Gastroesophageal sphincter (tissue), 4 donors: ENCODE measurements around the gene YY1. TPM values are rescaled to one million over a fixed set of nuclear protein-coding genes. Genes with fewer than 3 reads are reported as not detected.

Source experiments
- ATAC-seq: fragments of 150-250 bp; one replicate; pipeline ENCODE4 v1.9.1; 2016; ENCODE audit warnings: mild to moderate bottlenecking, moderate library complexity
- H3K27ac ChIP-seq, 4 donors: fragments of 200-600 bp; sonication (generic) in 3 of 4; 1 replicate in 3 of 4; 2 replicates in 1 of 4; pipeline ENCODE4 v1.5.1; 2016 to 2019
- H3K27me3 ChIP-seq: fragments of 200-600 bp; sonication (generic); one replicate; pipeline ENCODE4 v1.5.1; 2019
- H3K36me3 ChIP-seq, 2 donors: fragments of 200-600 bp; sonication (generic); one replicate each; pipeline ENCODE4 v1.5.1; 2019; ENCODE audit warnings: control low read depth in 1 of 2
- H3K4me1 ChIP-seq, 3 donors: fragments of 200-600 bp; sonication (generic); 1 replicate in 2 of 3; 2 replicates in 1 of 3; pipeline ENCODE4 v1.5.1; 2016 to 2019; ENCODE audit warnings: control low read depth in 2 of 3
- H3K4me3 ChIP-seq, 2 donors: fragments of 200-600 bp; sonication (generic); one replicate each; pipeline ENCODE4 v1.5.1; 2019; ENCODE audit warnings: mild to moderate bottlenecking in 1 of 2, moderate library complexity in 1 of 2
- H3K9me3 ChIP-seq, 3 donors: fragments of 200-600 bp; sonication (generic); one replicate each; pipeline ENCODE4 v1.5.1; 2017 to 2019; ENCODE audit warnings: control low read depth in 2 of 3
- CTCF ChIP-seq, 4 experiments: fragments of 200-600 bp in 2 of 4; fragments of 450-650 bp in 2 of 4; sonication (generic) in 1 of 4; IDR thresholded peaks; one replicate each; pipeline ENCODE4 v1.5.1; 2017 to 2019; ENCODE audit warnings: antibody characterized with exemption in 4 of 4, mild to moderate bottlenecking in 2 of 4, moderate library complexity in 2 of 4
- EP300 ChIP-seq: sonication (generic); formaldehyde crosslinking; IDR thresholded peaks from one replicate; pipeline ENCODE4 v1.6.1; 2017; ENCODE audit warnings: antibody characterized with exemption, mild to moderate bottlenecking
- POLR2A ChIP-seq, 2 donors: fragments of 450-650 bp; IDR thresholded peaks; one replicate each; pipeline ENCODE4 v1.6.1; 2017; ENCODE audit warnings: antibody characterized with exemption in 2 of 2, mild to moderate bottlenecking in 2 of 2, moderate library complexity in 1 of 2
- POLR2AphosphoS5 ChIP-seq: sonication (generic); formaldehyde crosslinking; IDR thresholded peaks from one replicate; pipeline ENCODE4 v1.6.1; 2017; ENCODE audit warnings: antibody characterized with exemption
- WGBS, 2 donors: methylation state at CpG; one replicate each; pipeline ENCODE4 v1.1.5; 2018; ENCODE audit warnings: low coverage in 1 of 2; 5-methylcytosine and 5-hydroxymethylcytosine counted together
- small RNA-seq, 4 donors: library from RNA; depleted of rRNA; stranded (forward); fragments of <200 nt; gene quantifications; one replicate each; pipeline ENCODE3, GENCODE V24; 2016
- total RNA-seq, 4 donors: library from RNA; depleted of rRNA; stranded (reverse); fragments of >200 nt; gene quantifications; one replicate each; pipeline ENCODE4 v1.1.0, GENCODE V29; 2016

Gene YY1
- total RNA-seq, 4 donors from 2014 or later = 55.1 to 76.3 (median 62.5) TPM

GRCh38 chr14:100330388-100330931 is 91.5 kb downstream of the YY1 start:
- Histone ChIP-seq H3K9me3 (no peaks in the 10 kb centered on the region), H3K4me1 (no peaks in the 10 kb centered on the region), H3K27me3 (no peaks in the 10 kb centered on the region), H3K36me3 (peaks cover 0 to 36% of the 10 kb centered on the region in 2 donors), H3K4me3 (no peak overlapping the region), H3K27ac (no peak overlapping the region)
- TF ChIP-seq POLR2A (IDR thresholded peaks at IDR 0.05) (no peak), CTCF (IDR thresholded peaks at IDR 0.05) (no peak), POLR2AphosphoS5 (no peak), EP300 (no peak)
- WGBS, 2 donors = no CpG with 5 or more reads among the region's 13 CpGs
- ATAC-seq = no peak

- H3K9me3 ChIP-seq = no peaks in the 10 kb centered on the region
- no peak for ATAC-seq
- no peak overlapping the region for H3K27ac ChIP-seq
- H3K4me1 ChIP-seq = no peaks in the 10 kb centered on the region
- WGBS, 2 donors = 75 to 78% methylated on average over 3 to 4 of the region's 11 CpGs
- peaks cover 0 to 52% of the 10 kb centered on the region in 2 donors for H3K36me3 ChIP-seq
- H3K27me3 ChIP-seq = no peaks in the 10 kb centered on the region
- TF ChIP-seq POLR2AphosphoS5 = no peak
- TF ChIP-seq CTCF (IDR thresholded peaks at IDR 0.05) = no peak
- TF ChIP-seq POLR2A (IDR thresholded peaks at IDR 0.05) = no peak
- TF ChIP-seq EP300 = no peak
- no peak overlapping the region for H3K4me3 ChIP-seq
Observed at GRCh38 chr14:100332071-100332639, 93.2 kb downstream of the YY1 start.

Small RNA genes lying within 50 kb of the gene (small RNA-seq; reads per million reads assigned to genes)
- gene MIR345 (9.2 to 14.9 (median 11.8) reads per million in 4 donors), gene RN7SL523P (0 reads per million in 4 donors)

Other genes starting within 250 kb of the YY1 start
- gene EVL, start 173.7 kb upstream of the YY1 start, total RNA-seq = 10 to 100 TPM; 36.1 to 42.6 (median 38.5) TPM
- gene DEGS2, start 79.5 kb upstream of the YY1 start, total RNA-seq = under 1 TPM; 0.16 to 0.94 (median 0.68) TPM
- 10 to 100 TPM; 36.4 to 65.4 (median 52.9) TPM for gene SLC25A29, start 67.3 kb downstream of the YY1 start, total RNA-seq
- under 1 TPM in 1 of 4 donors, not detected in 3; 0.31 TPM for gene SLC25A47, start 84.2 kb downstream of the YY1 start, total RNA-seq
- gene WDR25, start 137.3 kb downstream of the YY1 start, total RNA-seq = 10 to 100 TPM in 1 of 4 donors, 1 to 10 TPM in 3; 7.3 to 12.9 (median 8.0) TPM